Amniotic stem cell (primary cell): ENCODE data around the gene BRICD5.

Experiments
- DNase-seq: peaks from one replicate; lab custom pipeline; 2025; lab: John Stamatoyannopoulos, UW

Gene BRICD5

DNA sequence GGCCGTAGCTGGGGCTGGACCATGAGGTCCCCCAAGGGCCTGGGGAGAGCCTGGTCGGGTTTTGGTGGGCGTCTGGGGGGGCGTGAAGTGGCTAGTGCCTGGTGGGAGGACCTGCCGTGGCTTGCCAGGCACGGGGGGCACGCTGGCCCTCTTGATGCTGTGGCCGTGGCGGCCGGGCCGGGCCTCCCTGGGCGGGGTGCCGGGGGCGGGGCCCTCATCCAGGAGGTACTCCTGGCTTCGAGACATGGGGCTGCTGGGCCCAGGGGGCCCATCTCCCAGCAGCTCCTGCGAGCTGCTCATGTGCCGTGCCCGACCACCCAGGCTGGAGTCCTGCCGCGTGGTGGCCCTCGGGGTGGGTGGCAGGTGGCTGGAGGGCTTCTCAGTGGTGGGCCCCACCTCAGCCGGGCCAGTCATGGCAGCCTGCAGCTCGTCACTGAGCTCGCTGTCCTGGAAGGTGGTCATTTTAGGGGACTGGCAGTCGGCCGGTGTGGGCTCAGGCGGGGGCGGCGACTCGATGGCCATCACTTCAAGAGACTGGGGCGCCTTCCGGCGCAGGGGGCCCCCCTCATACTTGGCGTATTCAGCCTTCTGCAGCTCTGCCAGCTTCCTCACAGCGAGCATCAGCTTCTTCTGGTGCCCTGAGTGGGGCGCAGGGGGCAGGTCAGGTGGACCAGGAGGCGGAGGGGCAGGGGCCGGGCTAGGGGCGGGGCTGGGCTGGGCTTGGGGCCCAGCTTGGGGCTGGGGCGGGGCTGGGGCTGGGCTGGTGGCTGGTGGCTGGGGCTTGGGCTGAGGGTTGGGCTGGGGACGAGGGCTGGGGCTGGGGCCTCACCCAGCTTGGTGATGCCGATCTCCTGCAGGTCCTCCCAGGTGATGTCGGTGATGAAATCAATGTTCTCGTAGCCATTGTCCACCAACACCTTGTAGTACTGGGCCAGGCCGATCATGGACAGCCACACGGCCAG is 29.4 kb downstream of the BRICD5 start:
- DNase-seq = no peak

GRCh38 chr16:2180461-2180860 is 30.2 kb downstream of the BRICD5 start:
- DNase-seq = no peak

GRCh38 chr16:2179576-2179975 is 31.1 kb downstream of the BRICD5 start:
- no peak for DNase-seq

GRCh38 chr16:2179107-2179501 is 31.6 kb downstream of the BRICD5 start:
- no peak for DNase-seq

- no peak for DNase-seq
Measured at GRCh38 chr16:2178321-2179106, 32.1 kb downstream of the BRICD5 start.

DNA sequence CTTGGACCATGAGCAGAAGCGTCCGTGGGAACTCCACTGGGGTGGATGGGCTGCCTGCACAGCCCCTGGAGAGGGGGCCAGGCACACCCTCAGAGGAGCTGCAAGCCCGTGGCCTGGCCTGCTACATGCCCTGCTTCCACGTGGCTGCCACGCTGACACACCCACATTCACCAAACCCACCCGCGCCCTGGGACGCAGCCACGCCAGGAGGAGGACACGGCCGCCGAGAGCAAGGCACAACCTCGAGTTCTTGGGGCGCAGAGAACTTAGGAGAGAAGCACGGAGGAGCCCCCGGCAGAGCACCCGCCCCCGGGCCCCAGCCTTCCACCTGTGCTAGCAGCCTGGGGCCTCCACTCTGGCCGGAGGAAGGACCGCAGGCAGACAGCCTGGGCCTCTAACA is 33.1 kb downstream of the BRICD5 start:
- no peak for DNase-seq

- DNase-seq = no peak
Measured at GRCh38 chr16:2177101-2177500, 33.6 kb downstream of the BRICD5 start.

- no peak for DNase-seq
Measured at GRCh38 chr16:2176047-2176446, 34.6 kb downstream of the BRICD5 start.

- no peak for DNase-seq
Measured at GRCh38 chr16:2175454-2175853, 35.2 kb downstream of the BRICD5 start.

GRCh38 chr16:2174396-2175131 is 36.1 kb downstream of the BRICD5 start:
- DNase-seq = no peak

GRCh38 chr16:2173916-2174315 is 36.7 kb downstream of the BRICD5 start:
- no peak for DNase-seq

DNA sequence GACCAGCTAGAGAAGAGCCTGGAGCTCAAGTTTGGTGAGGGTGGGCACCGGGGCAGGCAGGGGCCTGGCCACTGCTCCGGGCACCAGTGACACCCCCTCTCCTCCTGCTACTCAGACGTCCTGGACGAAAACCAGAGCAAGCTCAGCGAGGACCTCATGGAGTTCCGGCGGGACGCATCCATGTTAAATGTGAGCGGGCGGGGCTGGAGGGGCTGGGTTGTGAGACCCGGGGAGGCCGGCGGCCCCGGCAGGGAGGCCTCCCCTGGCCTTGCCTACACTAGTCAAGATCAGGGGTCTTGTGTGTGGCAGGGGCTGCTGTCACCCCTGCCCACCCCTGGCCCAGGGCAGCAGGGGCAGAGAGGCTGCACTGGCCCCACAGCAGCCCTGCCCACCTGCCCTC is 37.3 kb downstream of the BRICD5 start:
- DNase-seq = no peak

DNA sequence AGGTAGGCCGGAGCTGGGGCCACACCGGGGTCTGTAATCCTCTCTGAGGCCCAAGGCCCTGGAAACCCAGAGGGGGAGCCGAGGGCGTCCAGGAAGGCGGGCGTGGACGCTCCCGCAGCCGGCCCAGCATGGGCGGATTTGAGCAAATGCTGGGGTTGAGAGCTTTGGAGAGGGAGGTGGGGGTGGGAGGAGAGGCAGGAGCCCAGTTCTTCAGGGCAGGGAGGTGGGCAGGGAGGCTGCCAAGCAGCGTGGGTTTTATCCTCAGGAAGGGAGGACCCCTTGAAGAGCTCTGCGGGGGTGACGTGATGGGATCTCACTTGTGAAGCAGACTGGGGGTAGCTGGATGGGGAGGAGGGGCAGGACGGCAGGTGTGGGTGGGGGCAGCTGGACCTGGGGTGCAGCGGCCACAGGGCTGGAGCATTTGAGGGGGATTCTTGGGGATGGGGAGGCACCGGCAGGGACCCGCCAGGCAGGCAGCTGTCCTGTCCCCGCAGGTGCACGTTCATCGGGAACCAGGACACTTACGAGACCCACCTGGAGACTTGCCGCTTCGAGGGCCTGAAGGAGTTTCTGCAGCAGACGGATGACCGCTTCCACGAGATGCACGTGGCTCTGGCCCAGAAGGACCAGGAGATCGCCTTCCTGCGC is 37.9 kb downstream of the BRICD5 start:
- DNase-seq = no peak

GRCh38 chr16:2171601-2172178 is 39.0 kb downstream of the BRICD5 start:
- DNase-seq = no peak

DNA sequence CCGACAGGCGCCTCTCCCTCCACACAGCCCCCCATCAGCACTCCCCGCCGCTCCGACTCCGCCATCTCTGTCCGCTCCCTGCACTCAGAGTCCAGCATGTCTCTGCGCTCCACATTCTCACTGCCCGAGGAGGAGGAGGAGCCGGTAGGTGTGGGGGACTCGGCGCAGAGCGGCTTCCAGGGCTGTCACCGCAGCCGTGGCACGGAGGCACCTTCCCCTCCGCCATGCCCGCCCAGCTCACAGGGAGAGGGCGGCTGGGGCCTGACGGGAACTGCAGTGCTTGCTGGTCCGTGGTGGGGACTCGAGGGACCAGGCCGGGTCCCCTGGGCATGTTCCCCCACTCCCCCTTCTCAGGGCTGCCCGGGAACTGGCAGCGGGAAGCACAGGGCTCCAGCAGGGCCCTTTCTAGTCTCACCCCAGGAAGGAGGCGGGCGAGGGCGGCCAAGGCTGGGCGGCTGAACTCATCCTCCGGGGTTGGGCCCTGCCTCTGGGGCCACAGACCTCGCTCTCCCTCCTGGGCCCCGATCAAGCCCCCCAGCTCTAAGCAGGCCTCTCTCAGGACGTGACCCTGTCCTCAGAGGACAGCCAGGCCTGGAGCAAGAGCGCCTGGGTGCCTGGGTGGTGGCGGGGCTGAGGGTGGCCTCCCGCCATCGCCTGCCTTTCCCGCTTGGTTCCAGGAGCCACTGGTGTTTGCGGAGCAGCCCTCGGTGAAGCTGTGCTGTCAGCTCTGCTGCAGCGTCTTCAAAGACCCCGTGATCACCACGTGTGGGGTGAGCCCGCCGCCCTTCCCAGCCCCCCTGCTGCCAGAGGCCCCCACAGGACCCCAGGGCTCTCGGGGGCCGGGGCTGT is 39.9 kb downstream of the BRICD5 start:
- DNase-seq = no peak

GRCh38 chr16:2170080-2170479 is 40.6 kb downstream of the BRICD5 start:
- DNase-seq = no peak

DNA sequence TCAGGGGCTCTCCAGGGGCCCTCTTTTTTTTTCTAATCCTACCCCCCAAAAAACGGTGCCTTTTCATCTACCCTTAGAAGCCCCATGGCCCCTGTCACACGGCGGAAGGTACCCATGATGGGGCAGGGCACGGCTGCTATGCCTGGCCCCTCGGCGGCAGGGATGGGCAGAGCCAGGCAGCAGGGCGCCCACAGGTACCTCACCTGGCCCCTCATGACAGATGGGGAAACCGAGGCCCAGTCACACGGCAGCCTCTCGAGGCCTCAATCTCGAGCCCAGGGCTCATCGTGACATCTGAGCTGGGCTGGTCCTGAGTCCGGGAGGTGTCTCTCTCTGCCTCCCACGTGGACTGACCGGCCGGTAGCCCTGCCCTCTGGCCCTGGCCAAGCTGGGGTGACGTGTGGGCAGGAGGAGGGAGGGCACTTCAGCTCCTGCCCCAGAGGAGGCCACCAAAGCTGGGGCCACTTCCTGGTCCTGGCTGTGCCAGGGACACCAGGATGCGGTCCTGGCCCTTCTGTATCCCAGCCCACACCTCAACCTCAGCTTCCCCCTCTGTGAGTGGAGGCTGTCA is 43.5 kb downstream of the BRICD5 start:
- DNase-seq = no peak

DNA sequence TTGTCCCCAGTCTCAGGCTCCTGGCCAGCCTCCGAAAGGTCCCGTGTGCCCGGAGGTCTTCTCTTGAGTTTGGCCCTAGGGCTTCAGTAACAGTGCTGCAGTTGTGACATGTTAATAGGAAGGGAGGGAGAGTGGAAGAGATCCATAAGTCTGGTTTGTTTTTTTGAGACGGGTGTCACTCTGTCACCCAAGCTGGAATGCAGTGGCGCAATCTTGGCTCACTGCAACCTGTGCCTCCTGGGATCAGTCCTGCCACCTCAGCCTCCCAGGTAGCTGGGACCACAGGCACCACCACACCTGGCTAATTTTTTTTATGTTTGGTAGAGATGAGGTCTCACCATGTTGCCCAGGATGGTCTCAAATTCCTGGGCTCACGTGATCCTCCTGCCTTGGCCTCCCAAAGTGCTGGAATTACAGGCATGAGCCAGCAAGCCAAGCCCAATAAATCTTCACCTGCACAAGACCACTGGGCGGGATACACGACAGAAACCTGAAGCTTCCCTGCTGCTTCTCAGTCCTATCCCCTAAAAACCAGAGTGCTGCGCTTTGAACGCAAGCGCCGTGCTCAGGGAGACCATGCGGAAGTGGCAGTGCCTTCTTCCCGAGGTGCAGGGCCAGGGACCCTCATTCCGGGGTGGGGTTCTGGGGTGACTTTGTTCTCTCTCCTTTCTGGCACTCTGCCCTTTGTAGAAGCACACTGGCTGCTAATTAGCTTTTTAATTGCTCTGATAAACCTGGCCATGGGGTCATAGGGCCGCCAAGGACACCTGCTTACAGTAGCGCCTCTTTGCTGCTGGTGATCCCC is 44.2 kb downstream of the BRICD5 start:
- DNase-seq = no peak

DNA sequence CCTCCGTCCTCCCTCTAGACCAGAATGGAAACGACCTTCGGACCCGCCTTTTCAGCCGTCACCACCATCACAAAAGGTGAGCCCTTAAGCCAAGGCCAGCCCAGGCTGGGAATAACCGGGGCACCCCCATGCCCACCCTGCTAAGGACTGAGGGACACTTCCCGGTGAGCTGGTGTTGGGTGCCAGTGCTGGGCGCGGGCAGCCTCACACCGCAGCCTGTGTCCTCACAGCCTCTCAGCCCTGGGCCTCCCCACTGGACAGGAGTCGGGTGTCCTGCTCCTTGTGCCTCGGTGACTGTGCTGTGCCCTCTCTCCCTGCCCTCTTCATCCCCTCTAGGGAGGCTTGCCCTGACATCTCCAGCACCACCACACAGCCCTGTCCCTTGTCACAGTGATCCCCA is 44.8 kb downstream of the BRICD5 start:
- DNase-seq = no peak
